MM.1S (cell line): ENCODE results near the gene TMEM17.

Source experiments
- CTCF ChIP-seq: fragments of 300-600 bp; sonication (generic); IDR thresholded peaks from 2 replicates; pipeline ENCODE4 v1.5.1; 2016; ENCODE audit warnings: antibody characterized with exemption, low read length, mixed read lengths
- EZH2 ChIP-seq: fragments of 300-600 bp; sonication (generic); optimal IDR thresholded peaks from 2 replicates; pipeline ENCODE3; 2017; ENCODE audit warnings: low read depth, mild to moderate bottlenecking, antibody characterized with exemption, low read length, mixed read lengths
- EZH2phosphoT487 ChIP-seq: fragments of 300-600 bp; sonication (generic); IDR thresholded peaks from 2 replicates; pipeline ENCODE4 v1.6.1; 2018; ENCODE audit warnings: antibody characterized with exemption, low read length

- TF ChIP-seq CTCF (no peak), EZH2 (no peak), EZH2phosphoT487 (no peak)
Observed at GRCh38 chr2:62458671-62459081, 47.3 kb downstream of the TMEM17 start.
